Pancreas (tissue), 10 donors: ENCODE results near the gene PCDH1. TPM values are rescaled to one million over a fixed set of nuclear protein-coding genes. Genes with fewer than 3 reads are reported as not detected.

Experiments used
- ATAC-seq, 4 donors: fragments of 200-7000 bp; cut with Tn5 transposase; one replicate each; pipeline versions ENCODE4 v1.8.0 to v1.9.1; 2020; ENCODE audit warnings: mild to moderate bottlenecking in 4 of 4, moderate library complexity in 4 of 4
- DNase-seq, 6 donors: peaks; one replicate each; pipeline ENCODE4 v3.0.0-alpha.2; 2020
- FAIRE-seq: peaks from 2 replicates; lab custom pipeline; 2012; peaks lifted over from hg19 to GRCh38; lab: Jason Lieb, UNC
- H3K27ac ChIP-seq, 4 donors: fragments of 200-600 bp; sonication (generic); 1 replicate in 3 of 4; 2 replicates in 1 of 4; pipeline versions ENCODE4 v1.5.0 to v1.8.0; 2020
- H3K27me3 ChIP-seq, 4 donors: fragments of 200-600 bp; one replicate each; pipeline ENCODE4 v1.8.0; 2021
- H3K36me3 ChIP-seq, 3 donors: fragments of 200-600 bp; sonication (generic) in 1 of 3; one replicate each; pipeline versions ENCODE4 v1.5.0 to v1.8.0; 2020 to 2021
- H3K4me1 ChIP-seq, 3 donors: fragments of 200-600 bp; one replicate each; pipeline ENCODE4 v1.8.0; 2021
- H3K4me3 ChIP-seq, 4 donors: fragments of 200-600 bp; sonication (generic) in 2 of 4; one replicate each; pipeline versions ENCODE4 v1.5.0 to v1.8.0; 2020 to 2021
- H3K9me3 ChIP-seq, 4 donors: fragments of 200-600 bp; one replicate each; pipeline ENCODE4 v1.8.0; 2021
- WGBS, 2 donors: extraction: QIAGEN DNeasy Blood & Tissue Kit; methylation state at CpG; one replicate each; pipeline ENCODE4 v1.1.7; 2013; 5-methylcytosine and 5-hydroxymethylcytosine counted together
- intact Hi-C, 3 donors: fragments of 100-400 bp; cut with DNase I; formaldehyde crosslinking; loops; one replicate each; pipeline versions ENCODE4 v1.11.1 to v1.14.2; 2022
- polyA plus RNA-seq, 2 donors: library from polyadenylated mRNA; stranded (reverse); fragments of 200-250 nt; gene quantifications; one replicate each; pipeline ENCODE4 v1.2.3, GENCODE V29; 2013
- total RNA-seq, 6 donors: library from RNA; stranded (reverse); fragmentation: NEBNext Ultra II Directional in 4 of 6; extraction: Animal tissue kit (Norgen Biotek cat#: 25700) in 4 of 6; gene quantifications; one replicate each; pipeline versions ENCODE4 v1.2.1 to v1.2.4, GENCODE V29; 2021 to 2023
- TF ChIP-seq, protein P1 (sequence below), 4 donors: fragments of 200-600 bp; sonication (generic) in 3 of 4; IDR thresholded peaks; one replicate each; pipeline versions ENCODE4 v1.5.0 to v1.8.0; 2021; ENCODE audit warnings: antibody characterized with exemption in 4 of 4
- donor health status: healthy with polysubstance abuse.
- donor health status: DM: no; HTN: no; CAD: no; lungs with moderate emphysema.
- donor health status: DM: no; HTN: no; CAD: no.
- donor health status: control.
- donor health status: control.
- donor health status: Bipolar disorder and iron deficiency.
- donor health status: DM: yes; HTN: yes; CAD: no.
- donor health status: DM: no; HTN: no; CAD: no.
- donor health status: DM: no; HTN: no; CAD: no.
- donor health status: DM: yes; HTN: yes; CAD: no.

PCDH1 gene
- total and polyA plus RNA-seq, 8 donors, result 6.8 to 30.7 (median 13.4) TPM

DNA sequence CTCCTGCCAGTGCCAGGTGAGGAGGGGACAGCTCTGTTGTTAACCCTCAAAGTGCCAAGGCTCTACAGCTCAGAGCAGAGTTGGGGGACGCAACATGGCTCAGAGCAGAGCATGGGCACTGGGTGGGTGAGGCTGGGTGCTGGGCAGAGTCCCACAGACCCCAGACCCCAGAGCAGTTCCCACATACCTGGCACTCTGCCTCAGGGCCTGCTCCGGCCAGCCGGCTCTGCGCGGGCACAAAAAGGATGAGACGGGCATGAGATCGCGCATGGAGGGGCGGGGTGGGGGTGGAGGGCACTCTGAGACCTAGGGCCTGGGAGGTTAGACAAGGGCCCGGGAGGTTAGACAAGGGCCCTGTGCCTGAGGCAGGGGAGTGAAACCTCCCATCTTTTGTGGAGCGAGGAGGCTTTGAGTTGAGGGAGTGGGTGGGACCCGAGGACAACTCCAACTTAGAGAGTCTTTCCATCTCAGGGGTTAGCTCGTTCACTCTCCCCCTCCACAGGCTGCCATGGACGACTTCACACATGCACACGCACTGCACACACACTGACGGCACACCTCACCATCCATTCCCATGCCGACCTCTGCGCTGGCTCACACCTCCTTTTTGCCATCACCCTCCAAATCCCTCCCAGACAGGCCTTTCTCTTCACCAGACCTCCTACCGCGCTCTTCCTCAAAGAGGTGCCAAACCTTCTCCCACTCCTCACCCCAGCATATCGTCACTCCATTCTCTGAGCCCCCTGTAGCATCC, 22.0 kb downstream of the PCDH1 start:
- no peak overlapping the region for H3K4me3 ChIP-seq
- peaks cover 0 to 5% (median 0%) of the 10 kb centered on the region in 3 donors for H3K4me1 ChIP-seq
- intact Hi-C loops, result no loop called here
- no peaks in the 10 kb centered on the region for H3K9me3 ChIP-seq
- H3K36me3 ChIP-seq, result no peaks in the 10 kb centered on the region
- TF ChIP-seq, protein P1, sequence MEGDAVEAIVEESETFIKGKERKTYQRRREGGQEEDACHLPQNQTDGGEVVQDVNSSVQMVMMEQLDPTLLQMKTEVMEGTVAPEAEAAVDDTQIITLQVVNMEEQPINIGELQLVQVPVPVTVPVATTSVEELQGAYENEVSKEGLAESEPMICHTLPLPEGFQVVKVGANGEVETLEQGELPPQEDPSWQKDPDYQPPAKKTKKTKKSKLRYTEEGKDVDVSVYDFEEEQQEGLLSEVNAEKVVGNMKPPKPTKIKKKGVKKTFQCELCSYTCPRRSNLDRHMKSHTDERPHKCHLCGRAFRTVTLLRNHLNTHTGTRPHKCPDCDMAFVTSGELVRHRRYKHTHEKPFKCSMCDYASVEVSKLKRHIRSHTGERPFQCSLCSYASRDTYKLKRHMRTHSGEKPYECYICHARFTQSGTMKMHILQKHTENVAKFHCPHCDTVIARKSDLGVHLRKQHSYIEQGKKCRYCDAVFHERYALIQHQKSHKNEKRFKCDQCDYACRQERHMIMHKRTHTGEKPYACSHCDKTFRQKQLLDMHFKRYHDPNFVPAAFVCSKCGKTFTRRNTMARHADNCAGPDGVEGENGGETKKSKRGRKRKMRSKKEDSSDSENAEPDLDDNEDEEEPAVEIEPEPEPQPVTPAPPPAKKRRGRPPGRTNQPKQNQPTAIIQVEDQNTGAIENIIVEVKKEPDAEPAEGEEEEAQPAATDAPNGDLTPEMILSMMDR (IDR thresholded peaks at IDR 0.05), result no peak
- 87 to 89% methylated on average over 21 of the region's 21 CpGs for WGBS, 2 donors
- no peak for ATAC-seq
- no peak overlapping the region for H3K27ac ChIP-seq
- H3K27me3 ChIP-seq, result no peaks in the 10 kb centered on the region
- no peak for FAIRE-seq
- DNase-seq, result no peak

DNA sequence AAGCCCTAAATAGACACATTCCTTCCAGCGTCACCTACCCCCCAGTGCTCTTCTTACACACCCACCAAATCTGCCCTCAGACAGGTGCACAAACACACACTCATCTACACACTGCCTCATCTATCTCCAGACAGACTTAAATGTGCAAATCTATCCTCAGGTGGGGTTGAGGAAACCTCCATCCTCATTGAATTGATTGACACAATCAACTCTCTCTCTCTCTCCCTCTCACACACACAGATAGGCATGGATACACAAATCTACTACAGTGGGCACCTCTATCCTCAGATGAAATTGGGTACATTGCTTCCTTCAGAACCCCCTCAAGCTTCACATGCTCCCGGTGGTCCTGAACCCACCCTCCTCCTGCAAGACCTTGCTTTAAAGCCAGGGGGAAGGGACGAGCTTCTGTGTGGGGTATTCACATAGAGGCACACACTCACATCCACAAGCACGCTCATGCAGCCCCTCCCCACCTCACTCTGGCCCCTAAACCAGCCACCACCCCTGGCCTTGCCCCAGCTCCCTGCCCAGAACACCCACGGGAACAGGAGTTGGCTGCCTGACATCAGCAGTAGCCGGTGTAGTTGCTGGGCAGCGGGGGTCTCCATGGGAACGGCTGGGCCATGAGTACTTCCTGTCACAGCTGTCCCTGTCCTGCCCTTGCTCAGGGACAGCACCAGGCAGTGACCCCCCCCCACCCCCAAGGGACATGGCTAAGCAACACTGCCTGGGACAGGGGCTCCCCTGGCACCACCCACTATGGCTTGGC, 22.8 kb downstream of the PCDH1 start:
- Histone ChIP-seq H3K27me3 (no peaks in the 10 kb centered on the region), H3K36me3 (no peaks in the 10 kb centered on the region), H3K27ac (no peak overlapping the region), H3K4me3 (no peak overlapping the region), H3K4me1 (peaks cover 0 to 5% (median 0%) of the 10 kb centered on the region in 3 donors), H3K9me3 (no peaks in the 10 kb centered on the region)
- WGBS, 2 donors, result 41 to 52% methylated on average over 8 of the region's 8 CpGs
- FAIRE-seq (no peak), DNase-seq (peak in 1 of 6 donors; percentile 43), ATAC-seq (peak in 3 of 4 donors; percentile 11 to 74 (median 69))
- intact Hi-C loops, result no loop called here
- TF ChIP-seq, protein P1 (IDR thresholded peaks at IDR 0.05), result no peak

DNA sequence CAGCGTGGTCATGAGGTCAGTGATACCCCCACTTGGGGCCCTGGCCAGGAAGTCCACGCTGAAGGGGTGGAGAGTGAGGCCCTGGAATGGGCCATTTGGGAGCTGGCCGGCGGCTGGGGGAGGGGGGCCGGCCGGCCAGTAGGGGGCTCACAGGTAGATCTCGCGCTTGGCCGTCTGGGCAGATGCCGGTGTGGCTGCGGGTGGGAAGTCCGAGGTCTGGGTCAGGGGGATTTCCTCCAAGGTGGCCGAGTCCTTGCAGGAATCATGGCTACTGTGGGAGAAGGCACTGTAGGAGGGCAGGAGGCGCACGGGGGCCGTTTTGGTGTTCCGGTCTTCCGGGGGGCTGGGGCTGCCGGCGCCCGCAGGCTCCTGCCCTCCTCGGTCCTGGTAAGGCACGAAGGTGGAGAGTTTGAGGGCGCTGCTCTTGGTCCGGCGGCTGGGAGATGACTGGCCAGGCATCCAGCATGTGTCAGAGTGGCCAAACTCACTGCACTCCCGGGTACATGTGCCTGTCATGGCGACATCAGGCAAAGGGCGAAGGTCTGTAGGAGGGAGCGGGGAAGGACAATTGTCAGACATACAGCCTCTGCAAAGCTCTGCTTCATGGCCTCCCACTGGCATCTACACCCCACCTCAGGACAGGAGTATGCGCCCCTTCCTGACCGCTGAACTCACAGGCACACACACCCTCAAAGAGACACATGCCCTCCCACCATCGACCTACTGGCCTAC, 24.1 kb downstream of the PCDH1 start:
- TF ChIP-seq, protein P1 (IDR thresholded peaks at IDR 0.05), result no peak
- 88% methylated on average over 29 to 33 of the region's 33 CpGs for WGBS, 2 donors
- ATAC-seq, result no peak
- no peaks in the 10 kb centered on the region for H3K36me3 ChIP-seq
- no peak overlapping the region for H3K27ac ChIP-seq
- intact Hi-C loops, result no loop called here
- no peak for DNase-seq
- H3K27me3 ChIP-seq, result no peaks in the 10 kb centered on the region
- FAIRE-seq, result no peak
- peaks cover 0 to 6% (median 2%) of the 10 kb centered on the region in 3 donors for H3K4me1 ChIP-seq
- no peaks in the 10 kb centered on the region for H3K9me3 ChIP-seq
- no peak overlapping the region for H3K4me3 ChIP-seq

GRCh38 chr5:141852448-141852847, 25.8 kb downstream of the PCDH1 start:
- no peak overlapping the region for H3K27ac ChIP-seq
- intact Hi-C loops, result no loop called here

More at GRCh38 chr5:141852448-141852847, 25.8 kb downstream of the PCDH1 start:
- no peaks in the 10 kb centered on the region for H3K36me3 ChIP-seq
- no peak for ATAC-seq
- FAIRE-seq, result no peak
- no peaks in the 10 kb centered on the region for H3K27me3 ChIP-seq
- no peak overlapping the region for H3K4me3 ChIP-seq
- TF ChIP-seq, protein P1 (IDR thresholded peaks at IDR 0.05), result no peak
- H3K4me1 ChIP-seq, result peaks cover 5 to 16% (median 13%) of the 10 kb centered on the region in 3 donors
- no peak for DNase-seq
- H3K9me3 ChIP-seq, result no peaks in the 10 kb centered on the region
- WGBS, 2 donors, result 78 to 79% methylated on average over 3 of the region's 3 CpGs
